Right ventricle myocardium superior (tissue), 1 donor: ENCODE results near the gene DIPK1B. TPM values are rescaled to one million over a fixed set of nuclear protein-coding genes. Genes with fewer than 3 reads are reported as not detected.
A peak's percentile ranks its signal among the peaks of the same experiment; 100 is the strongest.

Experiments
- ATAC-seq: fragments of 200-7000 bp; cut with Tn5 transposase; one replicate; pipeline ENCODE4 v1.9.1; 2020; ENCODE audit warnings: mild to moderate bottlenecking; ENCODE audit not compliant: poor library complexity
- DNase-seq: peaks from one replicate; pipeline ENCODE4 v3.0.0-alpha.2; 2020
- intact Hi-C: fragments of 100-400 bp; cut with DNase I; formaldehyde crosslinking; loops from one replicate; pipeline ENCODE4 v1.11.2; 2022
- total RNA-seq: library from RNA; stranded (reverse); fragmentation: NEBNext Ultra II Directional; extraction: Animal tissue kit (Norgen Biotek cat#: 25700); gene quantifications from one replicate; pipeline ENCODE4 v1.2.1, GENCODE V29; 2021
- donor health status: DM: no; HTN: yes; CAD: no; lungs with severe emphysema.

DIPK1B gene
- total RNA-seq, 1 donor from 2014 or later, result 15.1 TPM

- intact Hi-C loops, result no loop called here
- ATAC-seq (peak; percentile 70), DNase-seq (peak; percentile 69)
These were observed 28.9 kb downstream of the DIPK1B start for GRCh38 chr9:136740971-136741882.

- intact Hi-C loops, result no loop called here
- no peak for ATAC-seq
- DNase-seq, result no peak
These were observed 29.7 kb downstream of the DIPK1B start for GRCh38 chr9:136741883-136742571.

- ATAC-seq (no peak), DNase-seq (no peak)
- intact Hi-C loops, result no loop called here
These were observed 30.4 kb downstream of the DIPK1B start, which contains the start of gene LCN10 for GRCh38 chr9:136742591-136743391. LCN10 (minus strand) TSS chr9:136742940; CDS start chr9:136742903, 37 bp downstream.

- intact Hi-C loops, result no loop called here
- DNase-seq, result no peak
- no peak for ATAC-seq
These were observed 31.4 kb downstream of the DIPK1B start for GRCh38 chr9:136743639-136744211.

- intact Hi-C loops, result no loop called here
- no peak for ATAC-seq
- no peak for DNase-seq
These were observed 32.4 kb downstream of the DIPK1B start for GRCh38 chr9:136744773-136745172.

- intact Hi-C loops, result no loop called here
- no peak for ATAC-seq
- DNase-seq, result no peak
These were observed 33.2 kb downstream of the DIPK1B start for GRCh38 chr9:136745389-136746154.

- DNase-seq (no peak), ATAC-seq (no peak)
- intact Hi-C loops, result no loop called here
These were observed 33.8 kb downstream of the DIPK1B start for GRCh38 chr9:136746155-136746490.

GRCh38 chr9:136746621-136747020, 34.2 kb downstream of the DIPK1B start:
- no peak for ATAC-seq
- intact Hi-C loops, result no loop called here
- DNase-seq, result no peak

- intact Hi-C loops, result no loop called here
- ATAC-seq (no peak), DNase-seq (no peak)
These were observed 35.0 kb downstream of the DIPK1B start for GRCh38 chr9:136747161-136748060.

GRCh38 chr9:136748201-136748600, 35.8 kb downstream of the DIPK1B start, which contains the start of gene LCN6:
LCN6 (minus strand) TSS chr9:136748525; CDS start chr9:136748483, 42 bp downstream.
- DNase-seq, result no peak

GRCh38 chr9:136748666-136749611, 36.6 kb downstream of the DIPK1B start:
- DNase-seq (peak; percentile 80), ATAC-seq (peak; percentile 75)
- intact Hi-C loops, result no loop called here

More at GRCh38 chr9:136748201-136748600, 35.8 kb downstream of the DIPK1B start, which contains the start of gene LCN6:
- intact Hi-C loops, result no loop called here
- ATAC-seq, result peak; percentile 5

GRCh38 chr9:136750526-136750925, 38.2 kb downstream of the DIPK1B start:
- ATAC-seq (no peak), DNase-seq (no peak)
- intact Hi-C loops, result no loop called here

- intact Hi-C loops, result no loop called here
- no peak for DNase-seq
These were observed 38.9 kb downstream of the DIPK1B start for GRCh38 chr9:136751244-136751643.

GRCh38 chr9:136751814-136752213, 39.4 kb downstream of the DIPK1B start:
- DNase-seq, result no peak
- ATAC-seq, result no peak
- intact Hi-C loops, result no loop called here

More at GRCh38 chr9:136751244-136751643, 38.9 kb downstream of the DIPK1B start:
- ATAC-seq, result no peak

GRCh38 chr9:136753371-136754058, 41.1 kb downstream of the DIPK1B start:
- no peak for DNase-seq
- ATAC-seq, result no peak
- intact Hi-C loops, result no loop called here
